BJ (cell line): Measurements from ENCODE around the gene EGF. TPM values are rescaled to one million over a fixed set of nuclear protein-coding genes. Genes with fewer than 3 reads are reported as not detected.
A peak's percentile ranks its signal among the peaks of the same experiment; 100 is the strongest.

ENCODE experiments used
- CTCF ChIA-PET: fragments of 350-600 bp; formaldehyde crosslinking; extraction: SDS; loops from one replicate; lab custom pipeline; 2021; ENCODE audit warnings: antibody characterized with exemption, inconsistent platforms; lab: Yijun Ruan, JAX
- POLR2A ChIA-PET: fragments of 300-600 bp; sonication (Branson Sonifier 250); formaldehyde crosslinking; extraction: SDS; loops from one replicate; lab custom pipeline; 2021; ENCODE audit warnings: antibody characterized with exemption; lab: Charles Lee
- DNase-seq: peaks from one replicate; pipeline ENCODE4 v3.0.0-alpha.2; 2011; ENCODE audit warnings: low read depth
- H3K27me3 ChIP-seq: 2 replicates; pipeline ENCODE4 v1.6.0; 2011; ENCODE audit warnings: low read length; ENCODE audit not compliant: control insufficient read depth, insufficient read depth
- H3K36me3 ChIP-seq: 2 replicates; pipeline ENCODE4 v1.5.1; 2011; ENCODE audit warnings: low read length; ENCODE audit not compliant: control insufficient read depth, insufficient read depth
- H3K4me3 ChIP-seq: 2 replicates; pipeline ENCODE4 v1.5.1; 2011; ENCODE audit warnings: low read depth, mild to moderate bottlenecking, control low read depth, low read length
- polyA plus RNA-seq: library from polyadenylated mRNA; depleted of rRNA; stranded (reverse); fragments of >200 nt; gene quantifications from 2 replicates; pipeline ENCODE4 v1.2.3, GENCODE V29; 2011
- TF ChIP-seq, protein P1 (sequence below): IDR thresholded peaks from 2 replicates; pipeline ENCODE4 v1.5.1; 2011; ENCODE audit warnings: low read depth, mild to moderate bottlenecking, control low read depth, inconsistent platforms, low read length, moderate library complexity; ENCODE audit not compliant: insufficient read depth

The EGF gene
- polyA plus RNA-seq, 1 experiment = 3.2 TPM

DNA sequence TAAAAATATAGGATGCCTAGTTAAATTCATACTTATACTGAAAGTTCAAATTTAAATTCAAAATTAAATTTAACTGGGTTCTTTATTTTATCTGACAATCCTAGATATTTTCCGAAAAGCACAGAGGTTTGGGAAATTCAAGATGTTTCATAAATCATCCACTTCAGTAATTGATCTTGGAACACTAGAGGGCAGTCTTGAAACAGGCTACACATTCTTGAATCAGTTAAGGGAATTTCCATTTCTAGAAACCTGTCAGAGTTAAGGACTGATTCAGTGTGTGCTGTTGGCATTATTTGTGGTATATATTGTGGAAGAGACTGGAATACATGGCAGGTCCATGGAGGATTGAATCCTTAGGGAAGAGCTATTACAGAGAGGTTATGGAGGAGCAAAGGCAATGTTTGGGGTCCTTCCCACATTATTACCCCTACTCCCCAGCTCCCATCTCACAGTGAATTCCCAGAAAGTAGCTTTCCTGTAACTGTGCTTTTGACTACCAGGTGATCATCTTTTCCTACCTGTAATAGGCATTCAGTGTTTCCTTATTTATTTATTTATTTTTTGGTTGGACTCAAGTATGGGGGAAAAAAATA lies 92.9 kb downstream of the EGF start:
- Histone ChIP-seq H3K36me3 (no peaks in the 10 kb centered on the region), H3K27me3 (no peaks in the 10 kb centered on the region), H3K4me3 (no peak overlapping the region)
- TF ChIP-seq, protein P1, sequence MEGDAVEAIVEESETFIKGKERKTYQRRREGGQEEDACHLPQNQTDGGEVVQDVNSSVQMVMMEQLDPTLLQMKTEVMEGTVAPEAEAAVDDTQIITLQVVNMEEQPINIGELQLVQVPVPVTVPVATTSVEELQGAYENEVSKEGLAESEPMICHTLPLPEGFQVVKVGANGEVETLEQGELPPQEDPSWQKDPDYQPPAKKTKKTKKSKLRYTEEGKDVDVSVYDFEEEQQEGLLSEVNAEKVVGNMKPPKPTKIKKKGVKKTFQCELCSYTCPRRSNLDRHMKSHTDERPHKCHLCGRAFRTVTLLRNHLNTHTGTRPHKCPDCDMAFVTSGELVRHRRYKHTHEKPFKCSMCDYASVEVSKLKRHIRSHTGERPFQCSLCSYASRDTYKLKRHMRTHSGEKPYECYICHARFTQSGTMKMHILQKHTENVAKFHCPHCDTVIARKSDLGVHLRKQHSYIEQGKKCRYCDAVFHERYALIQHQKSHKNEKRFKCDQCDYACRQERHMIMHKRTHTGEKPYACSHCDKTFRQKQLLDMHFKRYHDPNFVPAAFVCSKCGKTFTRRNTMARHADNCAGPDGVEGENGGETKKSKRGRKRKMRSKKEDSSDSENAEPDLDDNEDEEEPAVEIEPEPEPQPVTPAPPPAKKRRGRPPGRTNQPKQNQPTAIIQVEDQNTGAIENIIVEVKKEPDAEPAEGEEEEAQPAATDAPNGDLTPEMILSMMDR = peak; percentile 69
- POLR2A ChIA-PET = no interaction called here
- no peak for DNase-seq
- CTCF ChIA-PET = interaction anchor here (0.6 to 6.2 kb wide), 20 partner anchors 8 to 1853 kb away, joined by 3 to 109 read pairs (median 3); partner anchors contain the start of gene ELOVL6

DNA sequence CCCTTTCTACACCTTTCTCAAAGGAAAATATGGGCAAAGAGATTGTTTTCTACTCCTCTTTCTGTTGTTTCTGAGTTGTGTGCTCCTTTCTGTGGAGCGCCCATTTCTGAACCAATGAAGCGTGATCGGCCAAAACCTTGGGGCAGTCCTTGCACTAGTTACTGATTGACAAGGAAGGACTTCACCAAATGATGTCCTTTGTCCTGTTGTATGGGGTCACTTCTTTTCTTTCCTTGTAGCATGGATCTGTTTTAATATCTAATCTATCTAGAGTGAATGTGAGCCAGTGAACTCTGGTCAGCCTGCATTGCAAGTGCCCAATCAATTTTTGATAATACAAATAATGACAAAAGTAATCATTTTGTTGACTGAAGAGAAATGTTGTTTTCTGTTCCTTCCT lies 94.5 kb downstream of the EGF start:
- TF ChIP-seq, protein P1 = no peak
- ChIA-PET CTCF (interaction anchor here (0.6 to 6.2 kb wide), 8 partner anchors 9 to 510 kb away, joined by 3 to 109 read pairs (median 4); no protein-coding TSS in a partner anchor), POLR2A (no interaction called here)
- no peak for DNase-seq
- H3K27me3 ChIP-seq = no peaks in the 10 kb centered on the region
- H3K36me3 ChIP-seq = no peaks in the 10 kb centered on the region
- H3K4me3 ChIP-seq = no peak overlapping the region

DNA sequence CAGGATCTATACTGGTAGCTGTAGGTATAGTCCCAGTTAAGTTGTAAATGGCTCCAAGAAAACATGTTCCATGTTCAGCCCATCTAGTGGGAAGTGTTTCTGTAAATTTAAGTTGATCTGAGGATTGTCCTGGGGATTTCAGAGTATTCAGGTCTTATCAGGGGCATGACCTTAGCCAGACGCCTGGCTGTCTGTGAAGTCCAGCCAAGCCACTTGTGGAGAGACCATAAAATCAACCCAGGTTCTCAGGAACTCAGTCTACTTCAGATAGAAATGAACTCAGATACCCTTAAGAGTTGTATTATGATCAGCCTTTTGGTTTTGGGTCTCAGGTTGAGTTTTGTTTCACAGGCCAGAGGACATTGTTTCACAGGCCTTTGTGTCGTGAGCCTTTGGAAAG lies 95.9 kb downstream of the EGF start:
- TF ChIP-seq, protein P1 = no peak
- Histone ChIP-seq H3K4me3 (no peak overlapping the region), H3K27me3 (no peaks in the 10 kb centered on the region), H3K36me3 (no peaks in the 10 kb centered on the region)
- no peak for DNase-seq
- ChIA-PET CTCF (interaction anchor here (1.2 to 3.7 kb wide), 7 partner anchors 10 to 506 kb away, joined by 3 to 30 read pairs (median 6); no protein-coding TSS in a partner anchor), POLR2A (no interaction called here)

DNA sequence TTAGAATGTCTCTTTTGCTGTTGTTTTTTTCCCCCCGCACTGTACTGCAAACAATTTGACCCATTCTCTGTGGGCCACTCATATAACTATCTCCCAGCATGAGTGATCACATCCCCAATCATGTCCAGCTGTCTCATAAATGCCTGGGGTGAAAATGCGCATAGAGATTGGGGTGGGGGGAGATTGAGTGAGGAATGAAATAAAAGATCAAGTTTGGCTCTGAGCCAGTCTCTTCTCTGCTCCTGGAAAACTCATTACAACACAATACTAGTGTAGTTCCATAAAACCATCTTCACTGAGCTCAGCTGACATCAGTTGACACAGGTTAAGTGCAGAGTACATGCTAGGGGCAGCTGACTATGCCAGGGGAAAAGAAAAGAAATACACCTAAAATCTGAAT lies 96.9 kb downstream of the EGF start:
- DNase-seq = no peak
- Histone ChIP-seq H3K36me3 (no peaks in the 10 kb centered on the region), H3K4me3 (no peak overlapping the region), H3K27me3 (no peaks in the 10 kb centered on the region)
- ChIA-PET CTCF (interaction anchor here (0.9 to 3.7 kb wide), 6 partner anchors 11 to 500 kb away, joined by 3 to 30 read pairs (median 6); no protein-coding TSS in a partner anchor), POLR2A (no interaction called here)
- TF ChIP-seq, protein P1 = no peak

DNA sequence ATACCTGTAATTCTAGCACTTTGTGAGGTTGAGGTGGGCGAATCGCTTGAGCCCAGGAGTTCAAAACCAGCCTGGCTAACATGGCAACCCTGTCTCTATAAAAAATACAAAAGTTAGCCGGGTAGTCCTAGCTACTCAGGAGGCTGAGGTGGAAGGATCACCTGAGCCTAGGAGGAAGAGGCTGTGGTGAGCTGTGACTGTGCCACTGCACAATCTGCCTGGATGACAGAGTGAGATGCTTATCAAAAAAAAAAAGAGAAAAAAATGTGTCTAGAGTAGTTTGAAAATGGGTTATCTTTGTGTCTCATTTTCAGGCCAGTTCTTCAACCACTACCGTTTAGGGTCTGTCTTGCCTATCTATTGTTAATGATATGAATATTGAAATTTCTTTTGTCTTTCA lies 98.1 kb downstream of the EGF start:
- no peak for DNase-seq
- TF ChIP-seq, protein P1 = no peak
- ChIA-PET CTCF (interaction anchor here (1.0 to 3.7 kb wide), 4 partner anchors 9 to 505 kb away, joined by 4 to 30 read pairs (median 4); no protein-coding TSS in a partner anchor), POLR2A (no interaction called here)
- no peaks in the 10 kb centered on the region for H3K36me3 ChIP-seq
- no peaks in the 10 kb centered on the region for H3K27me3 ChIP-seq
- no peak overlapping the region for H3K4me3 ChIP-seq
